DMS153 treated with DMSO at 0.1 percent for 48 hours (cell line): ENCODE results near the gene C4BPA.

Source experiments
- DNase-seq: peaks from one replicate; lab custom pipeline; 2025; ENCODE audit not compliant: unreplicated experiment; lab: John Stamatoyannopoulos, UW

C4BPA gene

DNA sequence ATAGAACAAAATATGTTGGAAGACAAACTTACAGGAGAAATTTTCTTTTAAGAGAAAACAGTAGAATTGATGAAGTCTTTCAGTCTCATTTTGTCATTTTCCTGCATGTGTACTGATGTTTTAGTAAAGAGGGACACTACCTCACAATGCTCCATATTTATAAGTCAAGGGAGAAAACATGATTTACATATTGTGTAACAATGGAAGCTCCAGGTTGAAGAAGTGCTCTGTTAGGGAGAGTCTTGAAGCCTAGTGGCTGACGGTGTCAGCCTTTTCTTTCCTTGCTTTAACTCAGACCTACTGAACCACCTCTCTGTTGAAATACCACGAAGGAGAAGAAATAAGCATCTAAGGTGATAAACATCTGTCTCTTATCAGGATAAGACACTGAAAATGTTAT, 75.0 kb downstream of the C4BPA start:
- no peak for DNase-seq

GRCh38 chr1:207181847-207182246, 77.8 kb downstream of the C4BPA start:
- no peak for DNase-seq

GRCh38 chr1:207186503-207186902, 82.5 kb downstream of the C4BPA start:
- no peak for DNase-seq

GRCh38 chr1:207188901-207189300, 84.9 kb downstream of the C4BPA start:
- no peak for DNase-seq

DNA sequence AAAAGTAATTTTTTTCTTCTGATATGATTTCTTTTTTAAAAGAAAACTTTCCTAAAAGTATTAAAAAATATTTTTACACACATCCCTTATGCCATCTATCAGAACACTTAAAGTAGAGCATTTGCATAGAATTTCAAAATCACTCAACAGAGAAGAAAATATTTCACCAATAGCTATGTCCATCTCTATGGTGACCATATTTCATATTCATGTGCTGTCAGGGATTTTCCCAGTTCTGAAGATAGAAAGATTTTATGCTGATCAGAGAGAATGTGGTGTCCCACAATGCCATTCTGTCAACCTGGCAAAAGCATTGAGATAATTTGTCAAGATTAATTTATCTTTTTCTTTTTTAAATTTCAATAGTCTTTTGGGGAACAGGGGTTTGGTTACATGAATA, 87.0 kb downstream of the C4BPA start:
- no peak for DNase-seq

GRCh38 chr1:207191776-207192175, 87.7 kb downstream of the C4BPA start:
- no peak for DNase-seq

- no peak for DNase-seq
Observed at GRCh38 chr1:207194197-207194596, 90.2 kb downstream of the C4BPA start.
